Measurements from ENCODE around the gene PIGA.

PIGA gene

DNA sequence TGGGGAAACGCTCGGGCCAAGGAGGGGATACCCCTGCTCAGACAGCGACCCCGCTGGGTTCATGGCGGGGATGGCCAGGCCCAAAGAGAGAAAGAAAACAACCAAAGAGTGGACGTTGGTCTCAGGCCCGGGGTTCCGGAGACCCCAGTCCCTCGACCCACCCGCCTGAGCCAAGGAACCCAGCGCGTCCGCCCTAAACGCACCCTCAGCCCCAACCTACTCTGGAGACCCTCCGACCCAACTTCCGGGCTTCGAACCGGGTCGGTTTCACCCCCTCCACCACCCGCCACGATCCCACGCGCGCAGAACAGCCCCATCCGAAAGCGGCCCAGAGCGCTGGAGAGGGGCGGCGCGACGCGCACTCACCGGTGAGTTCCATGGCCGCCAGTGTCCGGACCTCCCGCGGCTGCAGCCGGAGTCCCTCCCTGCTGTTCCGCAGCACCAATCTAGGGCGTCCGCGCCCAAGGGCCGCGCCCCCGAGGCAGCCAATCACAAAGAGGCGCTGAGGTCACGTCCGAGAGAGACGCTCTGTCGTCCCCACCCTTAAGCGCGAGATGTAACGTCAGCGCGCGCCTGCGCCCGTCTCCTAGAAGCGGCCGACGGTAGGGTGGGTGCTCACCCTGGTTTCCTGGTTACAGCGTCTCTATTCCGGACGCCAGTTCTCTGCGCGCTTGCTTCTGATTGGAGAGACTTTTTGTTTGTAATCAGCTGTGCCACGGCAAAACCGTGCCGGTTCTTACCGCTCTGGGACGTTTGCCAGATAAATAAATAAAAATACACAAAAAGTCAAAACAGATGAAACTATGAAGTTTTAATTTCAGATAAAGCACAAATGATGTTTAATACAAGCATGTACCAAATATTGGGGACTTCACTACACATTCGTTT lies at the start of gene PIGA:
TSS of gene PIGA (minus strand) at position 389 of the 888 bp plus-strand sequence. CDS start 3,593 bp downstream, outside the sequence.
- FAIRE-seq: peak; percentile 98

- FAIRE-seq: no peak
Measured at GRCh38 chrX:15384304-15384703, 49.0 kb upstream of the PIGA start, which contains the start of gene VEGFD. Gene VEGFD (minus strand): TSS chrX:15384413. CDS start chrX:15383946, 467 bp downstream.

GRCh38 chrX:15382813-15383212 lies 47.5 kb upstream of the PIGA start:
- peak; percentile 63 for FAIRE-seq

GRCh38 chrX:15376956-15377355 lies 41.6 kb upstream of the PIGA start:
- FAIRE-seq: no peak

DNA sequence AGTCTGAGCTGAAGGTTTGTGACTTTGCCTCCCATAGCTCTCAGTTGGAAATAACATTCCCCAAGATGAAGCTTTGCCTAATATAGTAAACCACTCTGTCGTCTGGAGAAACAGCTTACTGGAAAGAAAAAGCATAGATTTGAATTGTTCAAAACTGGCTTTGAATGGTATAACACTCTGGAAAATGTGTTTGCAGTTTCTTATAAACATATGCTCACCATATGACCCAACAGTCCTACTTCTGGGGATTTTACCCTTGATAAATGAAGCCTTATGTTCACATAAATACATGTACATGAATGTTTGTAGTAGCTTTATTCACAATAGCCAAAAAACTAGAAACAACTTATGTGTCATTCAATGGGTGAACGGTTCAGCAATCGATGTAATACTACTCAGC lies 38.7 kb upstream of the PIGA start:
- FAIRE-seq: no peak

DNA sequence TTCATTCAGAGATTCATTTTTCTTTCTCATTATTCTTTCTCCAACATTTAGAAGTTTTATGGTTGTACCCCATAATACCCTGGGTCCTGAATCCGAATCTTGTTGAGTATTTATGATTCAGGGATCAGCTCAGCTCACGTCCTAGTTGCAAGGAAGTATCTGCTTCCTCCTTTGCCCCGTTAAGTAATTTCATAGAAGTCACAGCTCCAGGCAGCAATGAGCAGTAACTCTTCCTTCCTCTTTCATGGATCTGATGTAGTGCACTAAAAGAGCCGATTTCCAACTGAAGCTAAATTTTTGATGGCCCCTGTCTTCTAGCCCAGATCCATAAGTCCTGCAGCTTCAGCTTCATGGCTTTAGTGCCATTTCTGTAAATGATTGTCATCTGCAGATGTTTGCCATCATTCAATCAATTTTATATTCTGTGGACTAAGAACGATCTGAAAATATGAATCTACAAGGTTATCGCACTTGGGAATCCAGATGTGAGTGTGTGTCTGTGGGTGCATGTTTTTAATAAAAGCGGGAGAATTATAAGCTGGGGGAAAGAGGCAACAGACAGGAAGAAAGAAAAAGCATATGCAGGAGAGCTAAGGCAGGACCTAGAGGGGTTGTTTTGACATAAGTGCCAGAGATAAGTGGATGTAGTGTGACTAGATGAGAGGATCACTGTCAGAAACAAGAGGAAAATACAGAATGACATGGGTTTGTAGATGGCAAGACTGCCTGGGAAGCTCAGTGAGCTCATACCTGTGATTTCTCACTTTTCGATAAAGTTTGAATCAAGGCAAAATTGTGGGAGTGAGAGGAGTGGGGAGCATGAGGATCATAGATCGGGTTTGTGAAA lies 31.4 kb upstream of the PIGA start:
- FAIRE-seq: no peak

DNA sequence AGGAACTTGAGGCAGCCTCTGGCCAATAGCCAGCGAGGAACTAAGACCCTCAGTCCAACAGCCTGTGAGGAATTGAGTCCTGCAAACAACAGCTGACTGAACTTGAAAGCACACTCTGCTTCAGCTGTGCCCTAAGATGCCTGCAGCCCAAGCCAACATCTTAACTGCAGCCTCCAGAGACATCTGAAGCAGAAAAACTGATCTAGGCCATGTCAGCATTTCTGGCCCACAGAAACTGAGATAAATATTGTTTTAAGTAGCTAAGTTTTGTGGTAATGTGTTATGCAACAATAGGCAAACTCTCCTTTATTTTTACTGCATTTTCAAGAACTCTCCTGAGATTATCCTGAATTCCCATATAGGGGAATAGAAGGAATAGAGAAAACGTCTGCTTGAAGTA lies 24.4 kb upstream of the PIGA start:
- no peak for FAIRE-seq

GRCh38 chrX:15358533-15358932 lies 23.2 kb upstream of the PIGA start:
- FAIRE-seq: no peak

DNA sequence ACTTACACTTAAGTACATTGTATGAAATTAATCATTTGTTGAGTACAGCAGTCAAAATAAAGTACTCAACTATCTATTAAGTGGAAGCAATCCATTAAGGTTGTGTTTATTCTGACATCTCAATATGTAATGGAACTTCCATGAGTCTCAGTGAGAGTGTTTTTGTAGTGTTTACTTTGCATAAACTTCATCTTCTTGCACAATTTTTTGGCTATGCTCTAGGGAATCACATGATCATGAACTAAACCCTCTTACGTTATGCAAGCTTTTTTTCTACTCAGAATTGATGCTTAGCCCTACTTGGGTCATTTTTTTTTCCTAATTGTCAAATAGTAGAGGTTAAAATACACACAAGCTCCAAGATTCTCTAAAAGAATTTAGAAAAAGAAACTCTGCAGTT lies 21.1 kb upstream of the PIGA start:
- FAIRE-seq: no peak

- no peak for FAIRE-seq
Measured at GRCh38 chrX:15350329-15350996, 15.1 kb upstream of the PIGA start.

DNA sequence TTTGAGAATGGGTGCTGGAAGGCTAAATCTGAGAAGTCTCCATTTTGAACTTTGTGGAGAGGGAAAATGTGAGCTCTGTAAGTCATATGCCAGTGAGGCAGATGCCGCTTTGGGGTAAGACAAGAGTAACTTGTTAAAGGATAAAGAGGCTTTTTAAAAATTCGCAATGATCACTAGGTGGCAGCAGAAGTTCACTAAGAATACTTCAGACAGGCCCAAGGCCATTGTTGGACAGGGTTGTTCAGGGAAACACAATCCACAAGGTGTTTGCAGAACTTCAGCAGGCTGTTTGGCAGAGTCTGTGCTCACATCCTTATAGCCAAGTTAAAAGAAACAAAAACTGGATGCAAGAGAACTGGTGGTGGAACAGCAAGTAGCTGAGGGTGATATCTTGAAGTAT lies 13.7 kb upstream of the PIGA start:
- peak; percentile 95 for FAIRE-seq

DNA sequence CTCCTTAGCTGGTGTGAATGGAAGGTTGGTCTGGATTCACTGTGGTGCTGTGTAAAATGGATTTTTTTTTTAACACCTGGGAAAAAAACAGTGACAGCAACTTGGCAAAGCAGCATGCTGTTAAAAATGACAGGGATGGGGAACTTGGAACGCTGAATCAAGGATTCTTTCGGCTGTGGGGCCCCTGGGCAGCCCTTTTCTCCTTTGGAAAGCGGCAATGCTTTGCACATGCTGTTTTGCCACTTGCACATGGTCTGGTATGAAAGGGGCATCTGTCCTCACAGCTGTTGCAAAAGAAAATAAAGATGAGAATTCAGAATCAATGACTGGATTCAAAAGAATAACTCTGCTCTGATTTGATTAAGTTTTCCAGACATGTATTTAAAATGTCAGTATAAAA lies 10.7 kb upstream of the PIGA start:
- no peak for FAIRE-seq

DNA sequence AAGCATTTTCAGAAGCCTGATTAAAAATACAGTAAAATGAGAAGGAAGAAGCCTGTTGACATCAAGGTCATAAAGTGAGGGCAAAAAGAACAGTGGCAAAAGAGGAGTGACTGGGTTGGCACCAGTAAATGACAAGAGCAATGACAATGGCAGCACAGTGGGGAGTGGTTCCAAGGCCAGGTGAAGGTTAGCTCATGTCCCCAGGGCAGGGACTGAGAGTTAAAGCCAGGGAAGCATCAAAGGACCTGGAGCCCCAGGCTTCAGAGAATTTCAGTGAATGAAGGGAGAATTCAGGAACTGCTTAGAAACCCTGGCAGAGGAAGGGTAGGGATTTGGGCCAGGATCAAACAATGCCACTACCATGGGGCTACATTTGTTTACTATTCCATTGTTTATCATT lies 8.8 kb upstream of the PIGA start:
- no peak for FAIRE-seq

- FAIRE-seq: no peak
Measured at GRCh38 chrX:15343075-15343476, 7.8 kb upstream of the PIGA start.

DNA sequence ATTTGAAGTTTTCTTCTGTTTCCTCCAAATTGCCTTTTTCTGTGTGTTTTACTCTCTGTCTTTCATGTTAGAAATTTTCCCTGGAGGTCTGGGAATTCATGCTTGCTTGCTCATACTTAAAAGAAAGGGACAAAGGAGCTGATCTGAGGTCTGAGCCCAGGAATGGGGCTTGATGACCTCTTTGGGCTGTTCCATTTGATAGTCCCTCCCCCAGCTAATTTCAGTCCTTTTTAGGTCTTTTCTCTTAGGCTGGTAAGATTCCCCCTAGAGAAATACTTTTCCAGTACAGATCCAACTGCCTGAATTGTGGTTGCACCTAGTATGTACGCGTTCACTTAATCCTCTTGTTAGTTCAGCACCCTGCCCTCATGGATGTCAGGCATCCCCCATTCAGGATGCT lies 5.5 kb upstream of the PIGA start:
- no peak for FAIRE-seq

GRCh38 chrX:15336023-15336413 lies 695 bp upstream of the PIGA start:
- FAIRE-seq: no peak

GRCh38 chrX:15334561-15334960 lies 762 bp downstream of the PIGA start:
- FAIRE-seq: no peak

DNA sequence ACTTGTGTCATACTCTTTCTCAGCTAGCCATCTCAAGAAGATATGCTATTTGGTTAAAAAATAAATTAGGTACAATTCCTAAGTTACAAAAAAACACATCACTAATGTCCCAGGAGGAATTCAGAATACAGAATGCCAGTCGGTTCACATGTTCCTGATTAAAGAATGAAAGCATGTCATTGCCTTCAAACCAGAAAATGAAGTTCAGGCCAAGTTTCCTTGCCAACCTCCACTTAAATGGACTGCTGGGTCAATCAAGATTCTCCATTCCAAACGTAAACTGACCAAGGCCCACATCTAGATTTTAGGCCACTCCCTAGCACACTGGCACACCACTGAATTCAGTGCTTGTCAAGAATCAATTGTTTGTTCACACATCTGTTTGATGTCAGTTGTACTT lies 6.5 kb downstream of the PIGA start:
- no peak for FAIRE-seq

DNA sequence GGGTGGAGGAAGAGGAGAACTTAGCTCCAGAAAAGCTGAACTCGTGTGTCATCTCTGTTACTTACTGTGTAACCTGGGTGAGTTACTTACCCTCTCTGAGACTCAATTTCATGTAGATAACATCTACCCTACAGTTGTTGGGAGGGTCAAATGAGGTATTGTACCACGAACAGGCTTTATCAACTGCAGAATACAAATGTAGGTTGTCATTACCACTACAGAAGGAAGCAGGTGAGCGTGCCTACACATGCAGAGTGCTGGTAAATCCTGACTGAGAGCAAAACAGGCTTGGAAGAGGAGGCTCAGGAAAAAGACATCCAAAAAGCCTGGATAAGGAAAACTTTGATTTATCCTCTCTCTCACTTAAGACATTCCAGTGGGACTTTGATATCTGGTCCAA lies 7.2 kb downstream of the PIGA start:
- FAIRE-seq: no peak

DNA sequence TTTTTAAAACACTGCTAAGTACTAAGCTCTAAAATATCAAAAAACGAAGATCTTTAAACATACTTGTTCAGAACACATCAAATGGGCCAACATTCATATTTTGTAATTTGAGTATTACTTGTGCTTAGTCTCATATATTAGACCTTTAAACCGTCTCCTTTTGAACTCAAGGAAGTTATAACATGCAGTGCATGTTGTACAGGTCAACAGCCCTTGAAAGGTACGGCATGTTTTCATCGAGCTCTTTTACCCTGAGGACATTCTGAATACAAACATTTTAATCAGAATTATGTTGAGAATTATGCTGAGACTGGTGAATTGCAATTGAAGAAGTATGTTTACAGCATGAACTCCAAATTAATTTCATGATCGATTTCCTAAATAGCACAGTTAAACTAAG lies 12.9 kb downstream of the PIGA start:
- FAIRE-seq: no peak

DNA sequence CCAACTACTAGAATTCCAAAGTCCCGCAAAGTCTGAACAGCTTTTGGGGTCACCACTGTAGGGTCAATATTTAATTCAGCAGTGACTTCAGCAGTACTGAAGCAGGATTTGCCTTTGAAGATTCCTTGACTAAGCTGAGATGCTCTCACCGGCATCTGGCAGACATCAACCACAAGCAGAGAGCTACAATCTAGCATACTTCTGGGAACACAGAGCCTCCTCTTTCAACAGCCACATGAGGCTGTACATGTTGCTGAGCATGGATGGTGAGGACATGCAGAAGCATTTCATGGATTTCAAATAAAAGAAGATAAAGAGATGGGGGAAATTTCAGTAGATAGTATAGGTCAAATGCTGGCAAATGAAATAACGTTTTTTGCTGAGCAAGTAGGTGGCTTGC lies 13.3 kb downstream of the PIGA start:
- FAIRE-seq: no peak

DNA sequence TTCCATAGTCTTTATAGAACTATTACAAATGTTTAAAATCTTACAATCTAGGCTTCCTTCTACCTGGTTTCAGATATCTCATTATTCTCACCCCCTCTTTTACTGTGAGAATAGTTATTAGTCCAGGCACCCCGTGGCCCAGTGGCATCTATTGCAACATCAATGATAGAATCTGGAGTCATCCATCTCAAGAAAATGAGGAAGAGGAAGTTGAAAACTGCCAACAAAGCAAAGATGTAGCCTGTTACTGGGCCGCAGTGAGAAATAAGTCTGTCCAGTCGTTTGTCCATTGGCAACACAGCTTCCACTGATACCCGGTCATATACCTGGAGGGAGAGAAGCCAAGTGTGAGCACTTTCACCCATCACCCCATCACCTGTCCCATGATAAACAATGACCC lies 13.9 kb downstream of the PIGA start:
- FAIRE-seq: no peak

DNA sequence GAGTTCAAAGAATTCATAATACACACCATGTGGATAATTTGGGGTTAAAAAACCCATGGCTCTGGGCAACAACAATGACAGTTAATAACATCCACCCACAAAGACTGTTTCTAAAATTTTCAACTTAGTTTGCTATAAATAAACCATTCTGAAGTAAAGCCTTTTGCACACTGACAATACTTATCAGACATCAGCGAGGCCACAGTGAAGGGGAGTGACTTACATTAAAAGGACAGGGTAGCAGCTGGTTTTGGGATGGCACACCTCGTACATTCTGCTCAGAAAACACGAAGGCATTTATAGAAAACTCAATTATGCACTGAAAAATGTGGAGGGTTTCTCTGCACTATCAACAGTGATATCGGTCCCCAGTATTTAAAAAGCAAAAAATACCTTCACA lies 15.0 kb downstream of the PIGA start:
- FAIRE-seq: no peak

Measured in G401.6 (cell line).